AG04449 (cell line): Measurements from ENCODE around the gene PCSK1.
A peak's percentile ranks its signal among the peaks of the same experiment; 100 is the strongest.

Experiments used
- CTCF ChIA-PET: fragments of 350-600 bp; formaldehyde crosslinking; extraction: SDS; loops from one replicate; lab custom pipeline; 2021; ENCODE audit warnings: antibody characterized with exemption; lab: Yijun Ruan, JAX
- POLR2A ChIA-PET: fragments of 400-600, 350-600 bp; formaldehyde crosslinking; extraction: SDS; loops from one replicate; lab custom pipeline; 2020; ENCODE audit warnings: antibody characterized with exemption, inconsistent platforms; lab: Yijun Ruan, JAX
- DNase-seq: peaks from one replicate; pipeline ENCODE4 v3.0.0-alpha.2; 2010; ENCODE audit warnings: low read depth, low spot score
- H3K4me3 ChIP-seq: 2 replicates; pipeline ENCODE4 v1.5.1; 2011; ENCODE audit warnings: low read depth, mild to moderate bottlenecking, control low read depth, low read length
- TF ChIP-seq, protein P1 (sequence below): IDR thresholded peaks from one replicate; pipeline ENCODE4 v1.5.1; 2011; ENCODE audit warnings: mild to moderate bottlenecking, moderate library complexity, low read length, control low read depth, inconsistent platforms; ENCODE audit not compliant: insufficient read depth; ENCODE audit errors: missing control alignments

PCSK1 gene

DNA sequence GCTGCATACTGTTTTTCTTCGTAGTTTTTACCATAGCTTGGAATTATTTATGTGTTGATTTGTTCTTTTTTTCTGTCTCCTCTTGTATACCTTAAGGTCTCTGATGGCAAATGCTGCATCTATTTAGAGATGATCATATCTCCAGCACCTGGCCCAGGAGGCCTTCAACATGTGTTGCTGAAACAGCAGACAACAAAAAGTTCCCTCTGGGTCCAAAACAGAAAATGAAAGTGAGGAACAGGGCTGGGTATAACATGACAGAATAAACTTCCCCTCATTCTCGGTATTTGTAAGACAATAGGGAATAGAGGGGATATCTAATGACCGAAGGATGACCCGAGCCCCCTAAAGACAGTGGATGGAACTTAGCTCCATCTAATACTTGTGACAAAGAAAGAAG lies 22.7 kb upstream of the PCSK1 start:
- TF ChIP-seq, protein P1, sequence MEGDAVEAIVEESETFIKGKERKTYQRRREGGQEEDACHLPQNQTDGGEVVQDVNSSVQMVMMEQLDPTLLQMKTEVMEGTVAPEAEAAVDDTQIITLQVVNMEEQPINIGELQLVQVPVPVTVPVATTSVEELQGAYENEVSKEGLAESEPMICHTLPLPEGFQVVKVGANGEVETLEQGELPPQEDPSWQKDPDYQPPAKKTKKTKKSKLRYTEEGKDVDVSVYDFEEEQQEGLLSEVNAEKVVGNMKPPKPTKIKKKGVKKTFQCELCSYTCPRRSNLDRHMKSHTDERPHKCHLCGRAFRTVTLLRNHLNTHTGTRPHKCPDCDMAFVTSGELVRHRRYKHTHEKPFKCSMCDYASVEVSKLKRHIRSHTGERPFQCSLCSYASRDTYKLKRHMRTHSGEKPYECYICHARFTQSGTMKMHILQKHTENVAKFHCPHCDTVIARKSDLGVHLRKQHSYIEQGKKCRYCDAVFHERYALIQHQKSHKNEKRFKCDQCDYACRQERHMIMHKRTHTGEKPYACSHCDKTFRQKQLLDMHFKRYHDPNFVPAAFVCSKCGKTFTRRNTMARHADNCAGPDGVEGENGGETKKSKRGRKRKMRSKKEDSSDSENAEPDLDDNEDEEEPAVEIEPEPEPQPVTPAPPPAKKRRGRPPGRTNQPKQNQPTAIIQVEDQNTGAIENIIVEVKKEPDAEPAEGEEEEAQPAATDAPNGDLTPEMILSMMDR: no peak
- H3K4me3 ChIP-seq: no peak overlapping the region
- ChIA-PET POLR2A (no interaction called here), CTCF (interaction anchor here (1.5 kb wide), 1 partner anchor 16 kb away, joined by 3 read pairs; no protein-coding TSS in a partner anchor)
- DNase-seq: no peak

- TF ChIP-seq, protein P1: no peak
- ChIA-PET CTCF (no interaction called here), POLR2A (no interaction called here)
- DNase-seq: no peak
- no peak overlapping the region for H3K4me3 ChIP-seq
Measured at GRCh38 chr5:96453394-96453793, 20.3 kb upstream of the PCSK1 start.

- TF ChIP-seq, protein P1: no peak
- no peak overlapping the region for H3K4me3 ChIP-seq
- ChIA-PET CTCF (interaction anchor here (1.1 to 1.5 kb wide), 2 partner anchors 9 to 102 kb away, joined by 3 to 4 read pairs; no protein-coding TSS in a partner anchor), POLR2A (interaction anchor here (0.6 kb wide), 1 partner anchor 570 kb away, joined by 4 read pairs; no protein-coding TSS in a partner anchor)
- DNase-seq: no peak
Measured at GRCh38 chr5:96447949-96448348, 14.9 kb upstream of the PCSK1 start.

DNA sequence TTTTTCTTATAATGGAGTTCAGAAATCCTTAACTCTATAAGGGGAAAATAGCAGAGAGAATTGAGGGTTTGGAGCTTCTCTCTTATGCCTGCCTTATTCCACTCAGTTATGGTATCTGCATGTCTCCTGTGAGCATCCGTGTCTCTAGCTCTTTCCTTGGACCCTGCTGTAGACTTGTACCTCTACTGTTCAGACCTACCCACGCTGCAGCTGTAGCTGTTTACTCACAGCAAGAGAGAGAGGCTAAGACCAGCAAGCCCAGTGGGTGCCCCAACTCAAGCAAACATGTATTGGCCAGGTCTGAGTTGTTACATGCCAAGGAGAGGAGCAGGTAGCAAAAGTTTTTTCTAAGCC lies 7.1 kb upstream of the PCSK1 start:
- no peak overlapping the region for H3K4me3 ChIP-seq
- TF ChIP-seq, protein P1: no peak
- no peak for DNase-seq
- CTCF ChIA-PET: interaction anchor here (0.7 to 1.9 kb wide), 8 partner anchors 10 to 167 kb away, joined by 3 to 7 read pairs (median 4); no protein-coding TSS in a partner anchor
- POLR2A ChIA-PET: no interaction called here

- TF ChIP-seq, protein P1: no peak
- DNase-seq: no peak
- POLR2A ChIA-PET: no interaction called here
- no peak overlapping the region for H3K4me3 ChIP-seq
- CTCF ChIA-PET: interaction anchor here (0.8 to 1.9 kb wide), 6 partner anchors 10 to 167 kb away, joined by 3 to 7 read pairs (median 4); no protein-coding TSS in a partner anchor
Measured at GRCh38 chr5:96439477-96440184, 6.6 kb upstream of the PCSK1 start.

GRCh38 chr5:96434201-96434645 lies 1.2 kb upstream of the PCSK1 start:
- no peak overlapping the region for H3K4me3 ChIP-seq
- DNase-seq: peak; percentile 10
- CTCF ChIA-PET: interaction anchor here (0.9 kb wide), 1 partner anchor 168 kb away, joined by 4 read pairs; no protein-coding TSS in a partner anchor
- TF ChIP-seq, protein P1: no peak
- POLR2A ChIA-PET: no interaction called here
